Gastrocnemius medialis (tissue), 4 donors: ENCODE results near the gene CYP2A6. TPM values are rescaled to one million over a fixed set of nuclear protein-coding genes. Genes with fewer than 3 reads are reported as not detected.
"Not testable (repeated sequence)": the region's sequence is repeated elsewhere in the genome, so short reads cannot be mapped to it uniquely, and the experiment has no call there.

Source experiments
- ATAC-seq, 2 donors: fragments of 150-250 bp; one replicate each; pipeline ENCODE4 v1.9.1; 2016
- DNase-seq, 2 donors: peaks; one replicate each; pipeline ENCODE4 v3.0.0-alpha.2; 2019
- H3K27ac ChIP-seq, 4 donors: fragments of 200-600 bp; sonication (generic); 1 replicate in 1 of 4; 2 replicates in 3 of 4; pipeline ENCODE4 v1.5.1; 2016 to 2018; ENCODE audit warnings: mild to moderate bottlenecking in 2 of 4, moderate library complexity in 1 of 4
- H3K27me3 ChIP-seq, 3 donors: fragments of 200-600 bp; sonication (generic) in 2 of 3; 1 replicate in 1 of 3; 2 replicates in 2 of 3; pipeline versions ENCODE4 v1.5.1 to v1.6.0; 2016 to 2019; ENCODE audit warnings: mild to moderate bottlenecking in 1 of 3, moderate library complexity in 1 of 3
- H3K36me3 ChIP-seq, 2 donors: fragments of 200-600 bp; sonication (generic) in 1 of 2; one replicate each; pipeline ENCODE4 v1.5.1; 2017 to 2018
- H3K4me1 ChIP-seq, 2 donors: fragments of 200-600 bp; sonication (generic) in 1 of 2; one replicate each; pipeline ENCODE4 v1.5.1; 2016 to 2017; ENCODE audit warnings: mild to moderate bottlenecking in 2 of 2
- H3K4me3 ChIP-seq, 4 donors: fragments of 200-600 bp; sonication (generic) in 3 of 4; 1 replicate in 1 of 4; 2 replicates in 3 of 4; pipeline ENCODE4 v1.5.1; 2016 to 2019; ENCODE audit warnings: mild to moderate bottlenecking in 2 of 4
- H3K9me3 ChIP-seq, 3 donors: fragments of 200-600 bp; sonication (generic) in 2 of 3; 1 replicate in 1 of 3; 2 replicates in 2 of 3; pipeline ENCODE4 v1.5.1; 2016 to 2019
- CTCF ChIP-seq, 5 experiments: fragments of 450-650 bp in 3 of 5; fragments of 200-600 bp in 2 of 5; sonication (generic) in 2 of 5; IDR thresholded peaks in 4 of 5; conservative IDR thresholded peaks in 1 of 5; 1 replicate in 4 of 5; 2 replicates in 1 of 5; pipeline ENCODE4 v1.5.1; 2016 to 2019; ENCODE audit warnings: antibody characterized with exemption in 5 of 5, mild to moderate bottlenecking in 3 of 5, moderate library complexity in 3 of 5
- POLR2A ChIP-seq, 2 donors: fragments of 450-650 bp; IDR thresholded peaks; one replicate each; pipeline ENCODE4 v1.6.1; 2017; ENCODE audit warnings: antibody characterized with exemption in 2 of 2, mild to moderate bottlenecking in 2 of 2, moderate library complexity in 2 of 2
- in situ Hi-C, 4 donors: fragments of 200-750 bp; cut with MboI; loops; one replicate each; pipeline versions ENCODE4 v1.15.0 to v1.8.0; 2017; ENCODE audit warnings: low sequenced_read_pairs in 4 of 4
- intact Hi-C: fragments of 100-400 bp; cut with DNase I; formaldehyde crosslinking; loops from one replicate; pipeline ENCODE4 v1.15.1; 2023; ENCODE audit warnings: low total_unique reads
- total RNA-seq, 4 donors: library from RNA; depleted of rRNA; stranded (reverse); fragments of >200 nt; gene quantifications; one replicate each; pipeline versions ENCODE4 v1.1.0 to v1.2.3, GENCODE V29; 2016

Gene CYP2A6
- total RNA-seq, 4 donors from 2014 or later = 0.16 to 0.20 TPM; not detected in 2

GRCh38 chr19:40858109-40858508, 7.9 kb upstream of the CYP2A6 start:
- Histone ChIP-seq H3K27ac (no peak overlapping the region), H3K9me3 (no peaks in the 10 kb centered on the region), H3K4me3 (no peak overlapping the region), H3K36me3 (no peaks in the 10 kb centered on the region), H3K4me1 (no peaks in the 10 kb centered on the region), H3K27me3 (no peaks in the 10 kb centered on the region)
- intact Hi-C loops = no loop called here
- ATAC-seq = no peak
- no peak for TF ChIP-seq CTCF (IDR thresholded peaks at IDR 0.05 in 4 of 5, conservative IDR thresholded peaks at IDR 0.05 in 1 of 5)
- TF ChIP-seq POLR2A (IDR thresholded peaks at IDR 0.05) = no peak
- no peak for DNase-seq
- in situ Hi-C loops = no loop called here

GRCh38 chr19:40852467-40853152, 2.4 kb upstream of the CYP2A6 start:
- H3K27ac ChIP-seq, in situ Hi-C loops, DNase-seq, H3K9me3 ChIP-seq, H3K4me1 ChIP-seq, H3K36me3 ChIP-seq, intact Hi-C loops, H3K4me3 ChIP-seq, ATAC-seq: not testable (repeated sequence)
- peaks cover 8 to 11% (median 11%) of the 10 kb centered on the region in 3 donors for H3K27me3 ChIP-seq

GRCh38 chr19:40846722-40847121, 3.5 kb downstream of the CYP2A6 start:
- peaks cover 11 to 22% (median 18%) of the 10 kb centered on the region in 3 donors for H3K27me3 ChIP-seq
- intact Hi-C loops, H3K27ac ChIP-seq, in situ Hi-C loops, ATAC-seq, H3K36me3 ChIP-seq, H3K4me3 ChIP-seq, H3K4me1 ChIP-seq, DNase-seq, H3K9me3 ChIP-seq: not testable (repeated sequence)

- H3K36me3 ChIP-seq, H3K27ac ChIP-seq, in situ Hi-C loops, H3K4me3 ChIP-seq, intact Hi-C loops, H3K9me3 ChIP-seq, H3K4me1 ChIP-seq, DNase-seq, ATAC-seq: not testable (repeated sequence)
- peaks cover 11 to 20% (median 18%) of the 10 kb centered on the region in 3 donors for H3K27me3 ChIP-seq
Observed at GRCh38 chr19:40843653-40844052, 6.6 kb downstream of the CYP2A6 start.

- DNase-seq, H3K4me1 ChIP-seq, H3K27ac ChIP-seq, H3K36me3 ChIP-seq, H3K4me3 ChIP-seq, in situ Hi-C loops, H3K9me3 ChIP-seq, intact Hi-C loops, ATAC-seq: not testable (repeated sequence)
- H3K27me3 ChIP-seq = peaks cover 5 to 15% (median 14%) of the 10 kb centered on the region in 3 donors
Observed at GRCh38 chr19:40842997-40843652, 7.1 kb downstream of the CYP2A6 start.

- intact Hi-C loops, in situ Hi-C loops, ATAC-seq: not testable (repeated sequence)
Observed at GRCh38 chr19:40842012-40842411, 8.2 kb downstream of the CYP2A6 start.

GRCh38 chr19:40838477-40838876, 11.8 kb downstream of the CYP2A6 start:
- H3K27me3 ChIP-seq, H3K36me3 ChIP-seq, ATAC-seq, intact Hi-C loops, in situ Hi-C loops, H3K4me3 ChIP-seq, DNase-seq, H3K4me1 ChIP-seq, H3K27ac ChIP-seq, H3K9me3 ChIP-seq: not testable (repeated sequence)

More at GRCh38 chr19:40842012-40842411, 8.2 kb downstream of the CYP2A6 start:
- not testable (repeated sequence) for H3K4me1 ChIP-seq, DNase-seq, H3K4me3 ChIP-seq, H3K36me3 ChIP-seq, H3K9me3 ChIP-seq, H3K27ac ChIP-seq
- H3K27me3 ChIP-seq = peaks cover 0 to 11% (median 10%) of the 10 kb centered on the region in 3 donors
